Measurements from ENCODE around the gene RSKR. TPM values are rescaled to one million over a fixed set of nuclear protein-coding genes. Genes with fewer than 3 reads are reported as not detected.
"Not testable (repeated sequence)": the region's sequence is repeated elsewhere in the genome, so short reads cannot be mapped to it uniquely, and the experiment has no call there.

Gene RSKR
- total RNA-seq, 1 donor from 2014 or later = 34.2 TPM

DNA sequence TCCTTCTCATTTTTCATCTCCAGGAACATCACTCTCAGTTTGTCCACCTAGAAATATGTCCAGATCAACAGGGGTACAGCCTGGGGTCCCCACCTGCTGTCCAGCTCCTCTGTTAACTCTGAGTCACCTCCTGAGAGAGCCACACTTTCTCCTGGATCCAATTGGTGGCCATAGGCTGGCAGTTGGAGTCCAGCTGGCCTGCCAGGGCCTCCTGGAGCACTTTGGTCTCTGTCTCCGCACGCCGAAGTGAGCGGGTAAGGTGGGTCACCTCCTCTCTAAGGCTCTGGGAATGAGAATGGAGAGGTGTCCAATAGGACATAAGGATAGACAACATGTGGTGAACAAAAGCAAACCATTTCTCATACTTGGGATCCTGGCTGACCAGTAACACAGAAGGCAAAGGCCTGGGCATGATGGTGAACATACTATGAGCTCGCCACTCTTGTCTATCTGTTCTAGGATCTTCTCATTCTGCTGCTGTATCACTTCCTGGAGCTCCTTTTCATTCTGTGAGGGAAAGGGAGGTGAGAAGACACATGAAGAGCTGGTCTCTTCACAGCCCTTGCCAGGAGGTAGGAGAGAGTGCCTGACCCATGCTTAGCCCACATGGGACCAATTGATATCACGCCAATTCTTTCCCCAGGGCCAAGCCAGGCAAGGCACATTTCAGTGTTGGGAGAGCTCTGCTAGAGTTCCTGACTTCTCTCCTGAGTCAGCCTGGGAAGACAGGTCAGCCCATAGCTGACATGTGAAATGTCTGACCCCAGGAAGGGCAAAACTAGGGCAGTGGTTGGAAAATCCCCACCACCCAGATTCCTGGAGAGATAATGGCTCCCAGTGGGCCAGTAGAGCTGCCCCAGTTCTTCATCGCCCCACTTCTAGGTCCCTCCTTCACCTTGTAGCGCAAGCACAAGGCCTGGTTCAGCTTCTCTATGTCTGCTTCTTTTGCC lies 35.5 kb downstream of the RSKR start:
- H3K4me3 Mint-ChIP-seq = no peak overlapping the region
- H3K27me3 Mint-ChIP-seq (ENCODE audit: low read depth) = no peaks in the 10 kb centered on the region
- no peaks in the 10 kb centered on the region for H3K9me3 Mint-ChIP-seq
- no peak for DNase-seq (ENCODE audit: low read depth, low spot score)
- peaks cover 17% of the 10 kb centered on the region for H3K36me3 Mint-ChIP-seq (ENCODE audit: low read depth)
- no peak overlapping the region for H3K27ac Mint-ChIP-seq (ENCODE audit: unreplicated experiment)
- TF ChIP-seq, protein P1, sequence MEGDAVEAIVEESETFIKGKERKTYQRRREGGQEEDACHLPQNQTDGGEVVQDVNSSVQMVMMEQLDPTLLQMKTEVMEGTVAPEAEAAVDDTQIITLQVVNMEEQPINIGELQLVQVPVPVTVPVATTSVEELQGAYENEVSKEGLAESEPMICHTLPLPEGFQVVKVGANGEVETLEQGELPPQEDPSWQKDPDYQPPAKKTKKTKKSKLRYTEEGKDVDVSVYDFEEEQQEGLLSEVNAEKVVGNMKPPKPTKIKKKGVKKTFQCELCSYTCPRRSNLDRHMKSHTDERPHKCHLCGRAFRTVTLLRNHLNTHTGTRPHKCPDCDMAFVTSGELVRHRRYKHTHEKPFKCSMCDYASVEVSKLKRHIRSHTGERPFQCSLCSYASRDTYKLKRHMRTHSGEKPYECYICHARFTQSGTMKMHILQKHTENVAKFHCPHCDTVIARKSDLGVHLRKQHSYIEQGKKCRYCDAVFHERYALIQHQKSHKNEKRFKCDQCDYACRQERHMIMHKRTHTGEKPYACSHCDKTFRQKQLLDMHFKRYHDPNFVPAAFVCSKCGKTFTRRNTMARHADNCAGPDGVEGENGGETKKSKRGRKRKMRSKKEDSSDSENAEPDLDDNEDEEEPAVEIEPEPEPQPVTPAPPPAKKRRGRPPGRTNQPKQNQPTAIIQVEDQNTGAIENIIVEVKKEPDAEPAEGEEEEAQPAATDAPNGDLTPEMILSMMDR (conservative IDR thresholded peaks at IDR 0.05) = no peak
- peaks cover 13% of the 10 kb centered on the region for H3K4me1 Mint-ChIP-seq

DNA sequence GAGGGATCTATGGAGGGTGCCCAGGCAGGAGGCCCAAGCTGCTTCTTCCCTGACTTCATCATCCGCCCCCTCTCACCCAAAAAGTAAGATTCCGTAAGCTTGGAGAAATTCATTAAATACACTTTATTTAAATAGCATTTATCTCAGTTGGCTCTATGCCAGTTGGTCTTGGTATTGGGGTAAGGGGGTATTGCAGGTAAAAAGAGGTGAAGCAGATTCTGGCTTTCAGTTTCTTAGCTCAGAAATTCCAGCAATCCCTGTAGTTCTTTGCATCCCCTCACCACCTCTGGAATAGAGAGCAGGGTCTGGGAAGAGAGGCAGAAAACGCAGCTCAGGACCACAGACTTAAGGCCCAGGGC lies 36.5 kb downstream of the RSKR start:
- H3K27ac Mint-ChIP-seq (ENCODE audit: unreplicated experiment) = no peak overlapping the region
- H3K4me3 Mint-ChIP-seq = no peak overlapping the region
- H3K9me3 Mint-ChIP-seq = no peaks in the 10 kb centered on the region
- peaks cover 13% of the 10 kb centered on the region for H3K4me1 Mint-ChIP-seq
- DNase-seq (ENCODE audit: low read depth, low spot score) = no peak
- H3K36me3 Mint-ChIP-seq (ENCODE audit: low read depth) = peaks cover 17% of the 10 kb centered on the region
- TF ChIP-seq, protein P1 (conservative IDR thresholded peaks at IDR 0.05) = no peak
- no peaks in the 10 kb centered on the region for H3K27me3 Mint-ChIP-seq (ENCODE audit: low read depth)

DNA sequence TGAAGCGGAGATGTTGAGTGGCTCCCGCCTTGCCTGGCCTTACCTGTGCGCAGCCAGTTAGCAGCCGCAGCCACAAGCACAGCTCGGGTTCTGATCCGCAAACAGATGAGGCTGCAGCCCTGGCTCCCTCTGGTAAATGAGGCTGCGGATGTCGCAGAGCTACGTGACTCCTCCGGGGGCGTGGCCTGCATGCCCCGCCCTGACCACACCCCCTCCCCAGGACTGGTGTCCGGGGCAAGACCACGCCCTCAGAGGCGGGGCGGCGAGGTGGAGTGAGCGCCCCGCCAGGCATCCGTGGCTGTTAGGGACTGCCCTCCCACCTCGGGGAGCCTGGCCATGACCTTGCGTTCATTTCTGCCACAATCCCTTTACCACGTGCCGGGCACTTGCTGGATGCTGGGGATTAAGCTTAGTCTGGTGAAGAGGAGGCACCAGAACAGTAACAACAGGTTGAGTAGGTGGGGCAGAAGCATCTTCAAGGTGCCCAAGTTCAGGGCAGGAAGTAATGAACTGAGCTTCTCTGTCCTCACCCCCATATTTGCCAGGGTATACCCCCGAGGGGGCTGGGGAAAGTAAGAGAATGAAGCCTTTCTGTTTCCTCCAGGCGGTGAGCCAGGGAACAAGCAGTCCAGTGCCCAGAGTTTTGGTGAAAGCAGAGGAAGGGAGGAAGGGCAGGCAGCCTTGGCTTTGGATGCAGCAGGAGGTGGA lies 37.1 kb downstream of the RSKR start, which contains the start of gene ALDOC:
Gene ALDOC (minus strand): TSS at position 138 of the 708 bp plus-strand sequence. CDS start 1,363 bp downstream, outside the sequence.
- Mint-ChIP-seq H3K4me3 (peak within 1 kb of the TSS; percentile 83), H3K27me3 (ENCODE audit: low read depth) (no peaks in the 10 kb centered on the region), H3K36me3 (ENCODE audit: low read depth) (peaks cover 17% of the 10 kb centered on the region), H3K4me1 (peaks cover 15% of the 10 kb centered on the region), H3K27ac (ENCODE audit: unreplicated experiment) (no peak within 1 kb of the TSS), H3K9me3 (no peaks in the 10 kb centered on the region)
- DNase-seq (ENCODE audit: low read depth, low spot score) = peak; percentile 87
- TF ChIP-seq, protein P1 (conservative IDR thresholded peaks at IDR 0.05) = no peak

DNA sequence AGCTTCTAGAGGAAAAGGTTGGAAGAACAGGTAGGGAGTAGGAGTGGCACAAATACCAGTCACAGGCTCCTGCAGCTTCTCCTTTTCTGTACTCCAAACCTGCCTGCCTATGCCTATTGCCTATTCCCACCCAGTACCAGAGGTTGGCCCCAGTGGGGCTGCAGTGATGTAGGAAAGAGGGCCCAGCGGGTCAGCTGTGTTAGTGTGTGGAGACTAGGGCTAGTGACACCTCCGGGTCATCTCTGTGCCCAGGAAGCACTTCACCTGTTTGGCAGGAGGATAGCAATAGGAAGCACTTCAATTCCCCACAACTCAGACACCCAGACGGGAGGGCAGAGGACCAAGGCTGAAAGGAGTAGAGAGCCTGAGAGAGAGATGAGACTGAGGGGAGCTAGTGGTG lies 38.0 kb downstream of the RSKR start:
- H3K27ac Mint-ChIP-seq (ENCODE audit: unreplicated experiment) = not testable (repeated sequence)

DNA sequence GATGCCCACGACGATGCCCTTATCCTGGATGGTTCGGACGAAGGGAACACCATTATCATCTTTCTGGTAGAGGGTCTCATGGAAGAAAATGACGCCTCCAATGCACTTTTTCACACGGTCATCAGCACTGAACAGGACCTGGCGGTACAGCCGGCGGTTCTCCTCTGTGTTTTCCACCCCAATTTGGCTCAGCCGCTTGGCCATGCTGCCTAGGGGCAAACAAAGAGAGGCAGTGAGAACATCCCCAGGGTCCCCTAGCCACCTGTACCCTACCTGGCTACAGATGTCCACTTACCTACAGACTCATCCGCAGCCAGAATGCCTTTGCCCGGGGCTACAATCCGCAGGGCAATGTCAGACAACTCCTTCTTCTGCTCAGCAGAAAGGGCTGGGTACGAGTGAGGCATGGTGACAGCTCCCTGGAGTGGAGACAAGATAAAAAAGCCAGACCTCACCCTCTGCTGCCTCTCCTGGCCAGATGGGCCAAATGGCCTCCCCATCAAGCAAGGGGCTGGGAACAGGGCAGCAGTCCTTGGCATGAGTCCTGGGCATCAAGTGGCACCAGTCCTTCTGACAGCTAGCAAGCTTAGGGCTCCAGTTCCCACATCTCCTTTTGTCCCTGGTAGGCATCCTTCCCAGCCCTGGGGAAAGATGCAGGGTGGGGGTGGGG lies 38.7 kb downstream of the RSKR start:
- H3K27me3 Mint-ChIP-seq (ENCODE audit: low read depth) = no peaks in the 10 kb centered on the region
- H3K36me3 Mint-ChIP-seq (ENCODE audit: low read depth) = peaks cover 11% of the 10 kb centered on the region
- no peak for DNase-seq (ENCODE audit: low read depth, low spot score)
- peaks cover 26% of the 10 kb centered on the region for H3K4me1 Mint-ChIP-seq
- no peak overlapping the region for H3K27ac Mint-ChIP-seq (ENCODE audit: unreplicated experiment)
- H3K4me3 Mint-ChIP-seq = peak overlapping the region; percentile 23
- TF ChIP-seq, protein P1 (conservative IDR thresholded peaks at IDR 0.05) = no peak
- no peaks in the 10 kb centered on the region for H3K9me3 Mint-ChIP-seq

More for the DNA sequence above, 38.0 kb downstream of the RSKR start:
- Mint-ChIP-seq H3K4me1 (peaks cover 20% of the 10 kb centered on the region), H3K36me3 (ENCODE audit: low read depth) (peaks cover 17% of the 10 kb centered on the region), H3K4me3 (peak overlapping the region; percentile 83)
- not testable (repeated sequence) for H3K27me3 Mint-ChIP-seq (ENCODE audit: low read depth); DNase-seq (ENCODE audit: low read depth, low spot score); H3K9me3 Mint-ChIP-seq

Data from neural crest cell (in vitro differentiated cells).